ENCODE data around the gene CD83.
A peak's percentile ranks its signal among the peaks of the same experiment; 100 is the strongest.

CD83 gene

DNA sequence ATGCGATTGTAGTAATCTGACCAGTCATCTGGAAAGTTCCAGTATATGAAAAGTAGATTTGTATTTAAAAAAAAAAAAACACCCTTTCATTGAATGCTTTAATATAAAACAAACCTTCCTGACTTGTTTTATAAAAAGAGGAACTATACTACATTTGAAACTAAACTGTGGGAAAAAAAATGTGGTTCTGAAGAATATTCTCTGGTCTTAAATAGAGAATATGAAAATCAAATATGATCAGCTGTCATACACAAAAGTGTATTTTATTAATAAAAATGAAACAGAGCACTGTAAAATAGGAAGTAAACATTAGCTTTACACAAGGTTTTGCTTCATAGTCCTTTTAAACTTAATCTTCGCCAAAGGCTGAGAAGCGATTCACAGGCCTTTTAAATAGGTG lies 25.3 kb upstream of the CD83 start:
- DNase-seq: no peak

DNA sequence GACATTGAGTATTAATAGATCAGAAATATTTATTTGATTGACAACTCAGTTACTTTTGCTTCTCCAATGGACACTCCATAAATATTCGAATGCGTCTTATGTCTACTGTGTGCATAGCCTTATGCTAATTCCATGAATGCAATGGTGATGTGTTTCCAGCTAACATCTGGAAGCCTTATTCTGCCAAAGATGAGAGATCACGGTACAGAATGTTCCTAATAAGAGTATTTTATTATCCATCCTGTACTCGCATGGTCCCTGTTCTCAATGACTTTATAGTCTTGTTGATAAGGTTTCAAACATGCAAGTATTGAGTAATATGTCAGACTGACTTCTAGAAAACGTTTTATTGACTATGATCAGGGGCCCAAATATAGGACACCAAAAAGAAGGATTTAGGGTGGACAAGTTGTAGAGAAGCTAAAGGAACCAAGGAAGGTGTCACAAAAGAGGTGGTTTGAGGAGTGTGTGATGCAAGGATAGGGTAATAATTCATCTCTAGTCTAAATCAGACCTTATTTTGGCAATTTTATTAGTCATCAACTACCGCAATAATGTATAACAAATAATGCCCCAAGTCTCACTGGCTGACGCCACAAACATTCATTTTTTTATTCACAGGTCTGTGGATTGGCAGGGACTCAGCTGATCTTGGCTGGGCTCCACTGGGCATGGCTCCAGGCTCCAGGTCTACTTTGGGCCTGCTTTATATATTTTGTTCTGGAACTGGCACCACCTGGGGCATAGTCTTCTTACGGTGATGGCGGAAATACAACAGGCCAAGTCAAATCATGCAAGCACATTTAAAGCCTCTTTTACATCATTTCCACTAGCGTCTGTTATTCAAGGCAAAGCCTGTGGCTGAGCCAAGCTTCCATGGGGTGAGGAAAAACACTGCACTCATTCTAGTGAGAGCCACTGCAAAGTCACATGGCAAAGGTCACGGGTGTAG lies 24.5 kb upstream of the CD83 start:
- no peak for DNase-seq

DNA sequence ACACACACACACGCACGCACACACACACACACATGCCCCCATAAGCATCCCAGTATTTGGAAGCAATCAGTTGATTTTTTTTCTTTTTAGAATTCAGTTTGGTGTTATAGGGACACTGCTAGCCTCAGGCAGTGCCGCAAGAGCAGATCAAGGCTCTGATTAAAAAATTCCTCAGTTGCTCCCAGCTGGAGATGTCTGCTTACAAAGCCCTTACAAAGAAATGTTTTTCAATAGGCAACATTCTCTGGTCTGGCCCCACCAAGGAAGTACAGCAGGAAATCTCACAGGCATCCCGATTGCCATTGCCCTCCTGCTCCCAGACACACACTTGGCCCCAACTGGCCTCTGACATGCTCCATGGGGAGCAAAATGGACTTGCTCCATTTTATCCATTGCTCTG lies 22.9 kb upstream of the CD83 start:
- no peak for DNase-seq

DNA sequence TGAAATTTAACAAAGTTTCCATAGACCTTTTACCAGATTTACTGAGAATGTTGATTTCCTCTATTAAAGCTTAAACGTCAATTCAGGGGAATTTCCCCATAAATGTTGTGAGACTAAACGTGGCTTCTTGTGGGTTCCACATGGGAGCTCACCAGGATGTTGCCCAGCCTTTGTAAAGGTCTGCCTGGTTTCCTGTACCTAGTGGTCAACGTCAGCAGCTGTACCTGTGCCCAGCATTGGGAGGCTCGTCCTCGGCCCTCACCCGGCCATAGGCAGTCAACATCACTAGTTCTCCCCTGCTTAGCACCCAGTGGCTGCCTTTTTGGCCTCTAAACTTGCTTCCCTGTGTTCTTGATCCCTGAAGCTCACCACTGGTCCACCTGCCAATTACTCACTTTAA lies 22.1 kb upstream of the CD83 start:
- DNase-seq: no peak

DNA sequence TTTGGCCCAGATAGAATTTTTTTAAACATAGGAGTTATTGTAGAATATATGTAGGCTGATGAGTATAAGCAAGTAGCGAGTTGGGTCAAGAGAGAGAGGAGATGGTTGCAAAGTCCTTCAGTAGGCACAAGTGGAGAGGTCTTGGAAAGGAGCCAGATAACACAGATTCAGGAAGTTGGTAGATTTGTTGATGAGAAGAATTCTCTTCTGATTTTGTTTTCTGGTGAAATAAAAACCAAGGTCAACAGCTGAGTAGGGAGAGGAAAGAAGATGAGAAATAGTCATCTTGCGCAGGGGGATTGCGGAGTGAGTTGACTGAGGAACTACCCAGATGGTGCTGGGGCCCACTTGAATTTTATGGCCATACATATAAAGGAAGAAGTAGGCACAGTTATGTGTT lies 17.4 kb upstream of the CD83 start:
- no peak for DNase-seq

DNA sequence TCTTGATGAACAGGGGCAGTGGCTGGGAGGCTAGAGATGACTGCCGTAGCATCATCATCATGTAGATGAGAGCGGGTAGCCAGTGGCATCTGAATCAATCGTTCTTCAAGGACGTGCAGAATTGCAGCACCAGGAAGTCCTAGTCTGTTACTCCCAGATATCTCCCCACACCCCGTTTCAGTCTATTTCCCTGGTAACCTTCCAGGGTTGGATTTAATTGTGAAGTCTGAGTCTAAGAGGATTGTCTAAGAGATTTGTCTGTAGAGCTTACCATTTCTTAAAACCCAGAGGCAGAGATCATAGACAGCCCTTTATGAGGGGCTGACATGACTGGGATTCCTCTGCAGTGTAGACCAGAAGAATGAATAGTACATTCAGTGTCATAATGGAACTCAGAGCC lies 16.6 kb upstream of the CD83 start:
- no peak for DNase-seq

DNA sequence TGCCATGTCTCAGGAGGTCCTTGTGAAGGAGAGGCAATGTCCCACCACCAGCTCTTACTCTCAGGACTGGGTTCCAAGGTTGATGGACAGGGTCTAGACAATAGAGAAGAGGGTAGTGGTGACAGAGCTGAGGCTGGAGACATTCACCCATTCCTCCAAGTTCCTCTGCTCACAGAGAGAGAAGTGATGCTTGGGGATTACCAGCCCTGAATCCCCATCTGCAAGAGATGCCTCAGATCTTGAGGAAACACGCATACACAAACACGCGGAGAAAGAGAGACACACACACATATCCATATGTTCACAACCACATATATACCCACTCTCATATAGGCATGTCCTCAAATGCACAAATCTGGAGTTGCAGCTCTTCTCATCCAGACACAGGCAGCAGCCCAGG lies 15.2 kb upstream of the CD83 start:
- DNase-seq: no peak

DNA sequence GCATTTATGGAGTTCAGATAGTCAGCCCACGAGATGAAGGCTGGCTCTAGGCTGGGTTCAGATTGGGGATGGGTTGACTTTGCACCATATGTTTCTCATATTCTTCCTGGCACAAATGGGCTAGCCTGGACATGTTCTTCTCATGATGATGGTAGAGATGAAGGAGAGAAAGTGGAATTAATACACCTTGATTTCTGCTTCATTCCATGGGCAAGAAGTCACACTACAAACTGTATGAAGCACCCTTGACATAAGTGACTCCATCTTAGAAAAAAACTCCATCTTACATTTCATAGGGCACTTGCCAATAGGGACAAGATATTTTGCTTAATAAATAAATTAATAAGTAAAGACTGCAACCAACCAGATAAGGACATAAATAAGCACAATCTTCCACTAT lies 12.0 kb upstream of the CD83 start:
- DNase-seq: no peak

DNA sequence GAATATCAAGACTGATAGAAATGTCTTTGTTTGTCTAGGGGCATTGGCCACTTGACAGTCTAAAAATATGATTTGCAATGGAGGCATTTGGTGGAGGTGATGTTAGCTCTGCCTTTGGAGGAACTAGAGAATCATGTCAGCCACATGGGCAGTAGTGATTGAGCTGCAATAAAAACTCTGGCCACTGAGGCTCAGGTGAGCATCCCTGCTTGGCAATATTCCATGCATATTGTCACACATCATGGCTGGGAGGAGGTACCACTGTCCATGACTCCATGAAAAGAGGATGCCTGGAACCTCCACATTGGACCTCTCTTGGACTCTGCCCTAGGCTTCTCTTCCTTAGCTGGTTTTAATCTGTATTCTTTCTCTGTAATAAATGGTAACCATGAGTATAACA lies 10.6 kb upstream of the CD83 start:
- no peak for DNase-seq

DNA sequence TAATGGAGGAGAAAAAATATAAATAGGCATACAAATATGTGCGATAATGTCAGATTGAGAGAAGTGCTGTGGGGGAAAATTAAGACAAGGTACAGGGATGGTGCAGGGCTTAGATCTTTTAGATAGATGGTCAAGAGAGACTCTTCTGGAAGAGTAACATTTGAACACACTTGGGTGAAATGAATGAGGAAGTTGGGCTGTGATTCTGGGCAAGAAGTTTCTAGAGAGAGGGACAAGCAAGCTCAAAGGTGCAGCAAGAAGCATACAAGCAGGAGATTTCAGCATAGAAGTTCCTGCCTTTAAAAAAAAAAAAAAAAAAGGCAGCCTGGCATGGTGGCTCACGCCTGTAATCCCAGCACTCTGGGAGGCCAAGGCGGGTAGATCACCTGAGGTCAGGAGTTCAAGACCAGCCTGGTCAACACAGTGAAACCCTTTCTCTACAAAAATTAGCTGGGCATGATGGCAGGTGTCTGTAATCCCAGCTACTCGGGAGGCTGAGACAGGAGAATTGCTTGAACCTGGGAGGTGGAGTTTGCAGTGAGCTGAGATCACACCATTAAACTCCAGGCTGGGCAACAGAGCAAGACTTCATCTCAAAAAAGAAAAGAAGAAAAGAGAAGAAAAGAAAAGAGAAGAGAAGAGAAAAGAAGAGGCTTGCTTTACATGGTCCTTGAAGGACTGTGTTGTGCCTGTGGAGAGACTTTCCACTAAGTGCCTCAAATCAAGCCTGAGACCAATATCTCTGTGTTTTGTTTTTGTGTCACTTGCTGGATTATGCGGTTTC lies 9.7 kb upstream of the CD83 start:
- no peak for DNase-seq

DNA sequence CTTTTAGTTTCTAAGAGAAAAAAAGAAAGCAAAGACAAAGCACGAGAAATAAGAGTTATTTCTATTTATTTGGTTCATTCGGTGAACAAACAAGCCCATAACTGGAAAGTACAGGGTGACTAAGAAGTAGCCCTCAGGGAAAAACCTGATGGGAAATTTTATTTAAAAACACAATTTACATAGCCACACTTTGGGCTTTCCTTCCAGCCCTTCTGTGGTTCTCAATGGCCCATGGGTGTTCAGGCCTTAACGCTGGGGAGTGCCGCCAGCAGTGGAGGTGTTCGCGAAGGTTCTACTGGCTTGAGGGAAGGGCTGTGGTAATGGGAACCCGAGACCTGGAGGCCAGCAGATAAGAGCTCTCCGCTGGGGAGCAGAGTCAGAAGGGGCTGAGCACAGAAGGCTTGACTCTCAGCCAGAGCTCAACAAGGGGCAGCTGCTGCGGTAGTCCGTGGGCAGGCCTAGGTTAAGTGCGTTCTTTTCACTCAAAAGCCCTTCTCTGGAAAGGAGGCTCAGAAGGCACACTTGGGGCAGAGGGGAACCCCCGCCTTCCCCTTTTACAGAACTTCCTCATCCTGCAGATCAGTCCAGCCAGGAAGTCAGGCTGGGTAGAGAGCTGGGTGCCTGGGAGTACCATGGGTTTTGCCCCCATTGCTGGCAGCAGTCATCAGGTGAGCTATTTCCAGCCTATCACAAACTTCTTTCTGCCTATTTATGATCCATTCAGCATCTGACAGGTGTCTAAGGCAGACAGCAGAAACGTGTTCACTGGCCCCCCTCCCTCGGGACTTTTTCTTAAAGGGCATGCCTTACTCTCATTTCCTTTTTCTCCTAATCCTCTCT lies 8.8 kb upstream of the CD83 start:
- no peak for DNase-seq

DNA sequence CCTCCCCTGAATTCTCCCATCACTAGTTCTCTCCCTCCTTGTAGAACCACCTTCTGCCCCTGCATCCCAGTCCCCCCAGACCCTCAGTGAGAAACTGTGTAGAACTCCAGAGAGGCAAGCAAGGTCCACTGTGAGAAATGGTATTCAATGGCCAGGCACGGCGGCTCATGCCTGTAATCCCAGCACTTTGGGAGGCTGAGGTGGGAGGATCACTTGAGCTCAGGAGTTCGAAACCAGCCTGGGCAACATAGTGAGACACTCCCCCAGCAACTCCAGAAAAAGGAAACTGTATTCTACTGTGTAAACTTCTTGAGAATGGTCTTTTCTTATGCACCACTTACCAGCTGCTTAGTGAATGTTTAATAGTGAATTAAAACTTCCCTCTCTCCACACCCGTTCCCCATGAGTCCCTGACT lies 8.2 kb upstream of the CD83 start:
- no peak for DNase-seq

DNA sequence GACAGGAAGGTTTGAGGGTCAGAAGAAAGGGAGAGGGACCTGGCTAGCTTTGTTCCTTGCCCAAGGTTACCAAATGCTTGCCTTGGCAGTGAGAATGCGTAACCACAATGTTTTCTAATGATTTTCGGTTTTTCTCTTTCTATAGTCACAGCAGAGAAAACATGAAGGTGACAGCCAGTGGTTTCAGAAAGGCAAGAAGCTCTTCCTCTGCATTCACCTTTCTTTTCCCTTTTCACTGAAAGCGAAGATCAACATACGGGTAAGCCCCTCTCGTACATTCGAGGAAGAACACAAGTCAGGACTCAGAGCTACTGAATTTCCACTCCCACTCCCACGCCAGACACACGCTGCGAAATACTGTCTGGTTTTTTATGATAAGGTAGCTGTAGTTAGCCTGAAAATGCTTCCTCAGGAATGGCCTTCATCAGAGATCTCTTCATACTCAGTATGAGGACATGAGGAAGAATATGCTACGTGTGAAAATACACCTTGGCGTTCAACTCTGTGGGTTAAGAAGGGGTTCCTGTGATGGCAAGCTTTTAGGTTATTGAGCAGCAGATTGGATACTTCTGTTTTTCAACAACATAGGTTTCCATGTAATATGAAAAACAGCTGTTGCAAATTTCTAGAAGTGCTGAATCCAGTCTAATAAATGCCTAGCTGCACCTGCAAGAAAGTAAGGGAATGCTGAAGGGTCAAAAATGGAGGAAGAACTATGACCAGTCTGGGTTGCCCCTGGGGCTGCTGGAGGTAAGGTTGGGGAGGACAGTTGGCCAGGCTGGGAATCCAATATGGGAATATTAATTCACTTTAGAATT lies 7.4 kb upstream of the CD83 start:
- DNase-seq: no peak

DNA sequence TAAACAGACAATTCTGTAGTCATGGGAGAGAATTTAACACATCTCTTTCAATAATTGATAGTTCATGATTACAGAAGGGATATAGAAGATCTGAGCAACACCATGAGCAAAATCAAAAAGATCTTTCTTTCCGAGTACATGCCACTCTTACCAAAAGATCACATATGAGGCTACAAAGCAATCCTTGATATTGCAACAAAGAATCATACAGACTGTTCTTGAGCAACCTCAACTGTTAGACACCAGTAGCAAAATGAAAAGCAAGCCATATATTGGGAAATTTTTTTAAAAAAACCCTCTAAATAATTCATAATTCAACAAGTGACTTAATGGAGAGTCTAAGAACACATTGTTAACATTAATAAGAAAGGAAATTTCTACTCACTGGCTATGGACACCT lies 3.6 kb upstream of the CD83 start:
- no peak for DNase-seq

DNA sequence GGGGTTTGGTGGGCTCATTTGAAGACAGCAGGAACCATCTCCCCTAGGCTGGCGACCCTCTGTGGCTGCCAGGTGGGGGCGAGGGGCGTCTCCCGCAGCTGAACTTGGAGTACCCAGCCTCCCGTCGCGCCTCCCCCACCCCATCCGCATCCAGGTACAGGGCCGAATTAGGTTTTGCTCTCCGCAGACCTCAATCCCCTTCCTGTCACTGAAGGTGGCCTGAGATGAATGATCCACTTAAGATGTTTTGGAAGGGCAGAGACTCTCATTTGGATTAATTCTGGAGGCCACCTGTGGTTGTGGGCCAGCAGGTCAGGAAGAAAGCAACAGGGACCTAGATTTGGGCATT lies 493 bp downstream of the CD83 start:
- DNase-seq: no peak

DNA sequence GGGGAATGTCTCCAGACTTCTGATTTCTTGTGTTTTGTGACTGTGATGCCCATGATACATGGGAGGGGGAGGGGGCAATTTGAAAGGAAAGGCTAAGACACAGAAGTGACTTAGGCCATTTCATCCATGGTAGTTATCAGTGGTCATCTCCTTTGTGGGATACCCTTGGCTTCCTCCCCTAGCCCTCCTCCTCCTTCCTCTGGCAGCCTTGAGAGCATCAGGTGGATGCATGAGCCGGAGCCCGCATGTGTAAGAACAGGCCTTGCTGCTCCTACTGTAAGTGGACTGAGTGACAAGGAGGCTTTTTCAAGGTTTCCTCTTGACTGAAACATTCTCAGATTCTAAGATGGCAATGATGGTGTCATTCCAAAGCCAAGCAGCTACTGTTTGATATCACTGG lies 874 bp downstream of the CD83 start:
- DNase-seq: no peak

DNA sequence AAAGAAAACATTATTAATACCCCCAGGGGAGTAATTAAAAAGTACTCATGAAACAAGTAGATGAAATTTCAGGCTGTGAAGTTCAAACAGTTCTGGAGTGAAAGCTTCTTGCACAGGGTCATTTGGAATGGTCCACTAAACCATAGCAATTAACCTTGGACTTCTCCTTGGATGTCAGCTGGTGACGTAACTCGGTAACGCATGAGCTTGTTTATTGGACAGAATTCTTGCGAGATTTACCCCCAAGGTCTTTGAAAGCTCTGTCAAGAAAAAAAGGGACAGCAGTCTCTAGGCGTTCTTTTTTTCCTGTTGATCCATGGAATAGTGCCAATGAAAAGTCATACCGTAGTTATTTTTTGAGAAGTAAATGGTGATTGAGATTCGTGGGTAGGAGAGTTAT lies 2.2 kb downstream of the CD83 start:
- no peak for DNase-seq

DNA sequence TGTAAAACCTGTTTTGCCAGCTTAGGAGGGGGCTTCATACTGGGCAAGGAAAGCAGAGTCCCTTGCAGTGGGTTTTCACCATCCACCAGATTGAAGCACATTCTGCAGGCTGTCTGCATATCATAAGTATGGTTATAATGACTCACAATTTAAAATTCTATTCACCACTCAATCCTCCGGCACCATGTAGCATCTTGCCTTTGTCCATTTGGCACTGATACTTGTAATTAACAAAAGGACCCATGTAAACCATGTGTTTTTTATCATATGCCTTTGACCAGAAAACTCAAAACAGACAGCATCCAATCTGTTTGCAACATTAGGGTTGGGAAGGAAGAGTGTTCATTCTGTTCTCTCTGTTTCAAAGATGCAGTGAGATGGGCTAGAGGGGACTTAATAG lies 3.0 kb downstream of the CD83 start:
- peak; percentile 6 for DNase-seq

DNA sequence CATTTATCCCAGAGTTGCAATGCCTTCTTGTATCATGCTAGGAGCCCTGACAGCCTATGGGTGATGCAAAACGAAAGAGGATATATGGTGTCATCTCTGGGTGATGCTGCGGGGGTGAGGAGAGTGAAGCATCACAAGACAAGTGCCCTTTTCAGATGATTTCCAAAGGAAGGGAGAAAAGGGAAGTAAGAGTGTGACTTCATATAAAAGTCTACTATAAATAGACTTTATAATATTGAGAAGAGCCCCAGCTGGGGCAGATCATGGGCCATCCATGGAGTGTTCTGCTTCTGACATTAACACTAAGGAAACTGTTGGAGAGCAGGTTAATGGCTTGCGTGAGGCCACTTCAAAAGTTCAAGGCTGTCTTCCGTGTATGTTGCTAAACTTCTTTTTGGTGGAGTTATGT lies 4.4 kb downstream of the CD83 start:
- DNase-seq: no peak

DNA sequence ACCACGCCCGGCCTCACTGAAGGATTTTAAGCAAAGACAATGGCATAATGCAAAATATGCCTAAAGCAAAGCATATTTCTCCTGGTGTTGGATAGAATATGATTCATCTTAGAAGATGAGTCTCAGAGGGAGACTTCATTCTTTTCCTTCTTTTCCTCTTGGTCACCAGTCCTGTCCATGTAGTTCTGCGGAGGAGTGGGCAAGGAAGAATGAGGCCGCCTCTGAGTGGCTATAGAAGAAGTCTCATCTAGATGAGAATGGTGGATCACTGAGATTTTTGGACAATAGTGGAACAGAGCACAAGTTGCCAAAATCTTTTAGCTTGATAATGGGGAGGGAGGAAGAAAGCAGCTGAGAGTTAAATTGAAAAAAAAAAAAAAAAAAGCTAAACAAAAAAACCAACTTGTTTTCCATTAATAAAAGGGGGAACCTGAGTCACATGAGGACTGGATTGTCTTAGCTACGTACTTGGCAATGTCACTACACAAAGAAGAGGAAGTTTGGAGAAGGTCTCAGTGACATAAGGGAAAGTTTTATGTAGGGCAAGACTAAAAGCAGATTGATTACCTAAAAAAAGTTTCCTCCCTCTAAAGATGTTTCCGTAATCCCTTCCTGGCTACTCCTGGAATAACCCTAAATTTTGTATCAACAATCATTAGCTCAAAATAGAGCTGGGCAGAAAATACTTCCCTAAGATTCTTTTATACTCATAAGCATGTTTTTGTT lies 6.0 kb downstream of the CD83 start:
- peak; percentile 64 for DNase-seq

DNA sequence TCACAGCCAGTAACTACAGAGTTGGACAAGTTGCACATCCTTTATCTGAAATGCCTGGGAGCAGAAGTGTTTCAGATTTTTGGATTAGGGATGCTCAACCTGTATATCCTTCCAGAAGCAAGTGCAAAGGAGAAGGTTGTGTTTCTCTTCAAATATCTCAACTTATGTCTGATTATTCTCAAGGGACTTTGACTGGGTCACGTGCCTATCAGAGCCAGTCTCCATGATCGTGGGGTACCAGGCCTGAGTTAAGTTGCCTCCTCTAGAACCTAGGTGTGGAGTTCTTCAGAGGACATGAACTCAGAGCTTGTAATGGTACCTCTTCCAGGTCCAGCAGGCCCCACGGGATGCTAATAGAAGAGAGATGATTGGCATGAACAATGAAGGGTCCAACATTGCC lies 7.8 kb downstream of the CD83 start:
- DNase-seq: no peak

DNA sequence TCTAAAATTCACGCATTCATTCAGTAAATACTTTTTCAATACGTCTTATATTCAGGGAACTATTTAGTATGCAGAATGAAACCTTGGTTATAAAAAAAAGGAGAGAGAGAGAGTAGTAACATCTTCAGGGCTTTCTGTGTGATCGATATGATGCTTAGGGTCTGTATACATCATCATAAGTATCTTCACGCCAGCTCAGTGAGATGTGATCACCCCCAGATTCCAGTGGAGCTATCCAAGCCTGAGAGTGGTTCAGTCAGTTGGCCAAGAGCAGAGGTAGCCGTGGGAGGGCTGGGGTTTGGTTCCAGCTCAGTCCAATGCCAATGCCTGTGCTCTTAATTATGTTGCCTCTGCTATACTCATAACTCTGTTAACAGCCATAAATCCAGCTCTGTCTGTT lies 8.6 kb downstream of the CD83 start:
- DNase-seq: no peak

Measured in fibroblast of skin of scalp (primary cell).